HCT116 (cell line): Measurements from ENCODE around the gene NUDC. TPM values are rescaled to one million over a fixed set of nuclear protein-coding genes. Genes with fewer than 3 reads are reported as not detected.
A peak's percentile ranks its signal among the peaks of the same experiment; 100 is the strongest.

ENCODE experiments used
- ATAC-seq: fragments of 200-7000 bp; cut with Tn5 transposase; 2 replicates; pipeline ENCODE4 v1.9.1; 2020; ENCODE audit warnings: mild to moderate bottlenecking, moderate library complexity
- BruUV-seq: library from RNA; stranded (reverse); fragments of 400-500 nt; replicated peaks from 2 replicates; lab custom pipeline; 2021; lab: Mats Ljungman, UMichigan
- CTCF ChIA-PET: fragments of 300-600 bp; sonication (Branson Sonifier 250); formaldehyde crosslinking; loops from one replicate; lab custom pipeline; 2021; ENCODE audit warnings: antibody characterized with exemption; lab: Charles Lee
- POLR2A ChIA-PET: fragments of 300-600, 350-600 bp; sonication (Branson Sonifier 250); formaldehyde crosslinking; loops from one replicate; lab custom pipeline; 2021; ENCODE audit warnings: antibody characterized with exemption; lab: Charles Lee
- RAD21 ChIA-PET, 2 experiments: fragments of 300-600 bp; sonication (Branson Sonifier 250); formaldehyde crosslinking; loops; one replicate each; lab custom pipeline; 2023; ENCODE audit warnings: low total read pairs in 2 of 2; ENCODE audit not compliant: uncharacterized antibody in 2 of 2, unreplicated experiment in 2 of 2, low non-redundant PET in 1 of 2; lab: Charles Lee
- DNase-seq: peaks from one replicate; pipeline ENCODE4 v3.0.0-alpha.2; 2010; ENCODE audit warnings: low read depth, low spot score
- H2AFZ ChIP-seq: fragments of 200-600 bp; shearing (Covaris generic), sonication (generic); 2 replicates; pipeline ENCODE4 v1.6.1; 2017; ENCODE audit warnings: low read depth, mixed run types, mixed read lengths, antibody characterized with exemption, low read length; ENCODE audit not compliant: poor library complexity, severe bottlenecking
- H3K27ac ChIP-seq: 2 replicates; pipeline ENCODE4 v1.5.1; 2012; ENCODE audit warnings: low read depth, low read length
- H3K27me3 ChIP-seq: fragments of 200-600 bp; sonication (generic); 2 replicates; pipeline ENCODE4 v1.6.1; 2016; ENCODE audit warnings: mixed run types, low read length, mixed read lengths; ENCODE audit not compliant: insufficient read depth
- H3K36me3 ChIP-seq, 2 experiments: fragments of 200-500 bp in 1 of 2; fragments of 200-600 bp in 1 of 2; sonication (Bioruptor generic) in 1 of 2; sonication (generic) in 1 of 2; 2 replicates each; pipeline versions ENCODE4 v1.5.1 to v1.6.1; 2014 to 2016; ENCODE audit warnings: low read length in 2 of 2, inconsistent platforms in 1 of 2, mixed read lengths in 1 of 2, mixed run types in 1 of 2; ENCODE audit not compliant: insufficient read depth in 2 of 2, control insufficient read depth in 1 of 2
- H3K4me1 ChIP-seq, 2 experiments: fragments of 200-600 bp in 1 of 2; sonication (generic) in 1 of 2; 2 replicates each; pipeline versions ENCODE4 v1.5.1 to v1.6.1; 2012 to 2017; ENCODE audit warnings: low read length in 2 of 2, inconsistent platforms in 1 of 2, mild to moderate bottlenecking in 1 of 2, mixed read lengths in 1 of 2, mixed run types in 1 of 2, moderate library complexity in 1 of 2; ENCODE audit not compliant: insufficient read depth in 2 of 2, control insufficient read depth in 1 of 2
- H3K4me2 ChIP-seq: fragments of 200-600 bp; sonication (generic); 2 replicates; pipeline ENCODE4 v1.6.1; 2017; ENCODE audit warnings: mixed run types, low read length, mixed read lengths
- H3K4me3 ChIP-seq, 2 experiments: fragments of 200-600 bp in 1 of 2; sonication (generic) in 1 of 2; replicated peaks in 1 of 2; 2 replicates each; pipeline ENCODE4 v1.5.1; 2011 to 2016; ENCODE audit warnings: low read length in 2 of 2, control low read depth in 1 of 2, low read depth in 1 of 2, mild to moderate bottlenecking in 1 of 2, mixed read lengths in 1 of 2, mixed run types in 1 of 2
- H3K79me2 ChIP-seq: fragments of 200-600 bp; sonication (generic); 2 replicates; pipeline ENCODE4 v1.6.1; 2017; ENCODE audit warnings: mild to moderate bottlenecking, mixed run types, low read length, moderate library complexity, mixed read lengths; ENCODE audit not compliant: insufficient read depth
- H3K9ac ChIP-seq: fragments of 200-600 bp; sonication (generic); 2 replicates; pipeline ENCODE4 v1.6.1; 2016; ENCODE audit warnings: low read length, mixed read lengths
- H3K9me2 ChIP-seq: fragments of 200-600 bp; sonication (generic), shearing (Covaris generic); 2 replicates; pipeline ENCODE4 v1.6.1; 2017; ENCODE audit warnings: mixed run types, mild to moderate bottlenecking, moderate library complexity; ENCODE audit not compliant: insufficient read depth
- H3K9me3 ChIP-seq, 2 experiments: fragments of 200-500 bp in 1 of 2; fragments of 200-600 bp in 1 of 2; sonication (Bioruptor generic) in 1 of 2; sonication (generic) in 1 of 2; 2 replicates each; pipeline ENCODE4 v1.6.1; 2014 to 2017; ENCODE audit warnings: low read length in 2 of 2, mixed read lengths in 2 of 2, inconsistent platforms in 1 of 2, low read depth in 1 of 2, mild to moderate bottlenecking in 1 of 2, mixed run types in 1 of 2, moderate library complexity in 1 of 2; ENCODE audit not compliant: control insufficient read depth in 1 of 2, insufficient read depth in 1 of 2
- H4K20me1 ChIP-seq: fragments of 200-600 bp; sonication (generic), shearing (Covaris generic); 2 replicates; pipeline ENCODE4 v1.6.1; 2017; ENCODE audit warnings: mixed run types, mild to moderate bottlenecking, moderate library complexity; ENCODE audit not compliant: insufficient read depth
- CBX3 ChIP-seq: IDR thresholded peaks from 2 replicates; pipeline ENCODE4 v1.6.1; 2012; ENCODE audit warnings: low read depth
- CTCF ChIP-seq, 3 experiments: fragments of 200-600 bp in 1 of 3; sonication (generic) in 1 of 3; IDR thresholded peaks in 2 of 3; conservative IDR thresholded peaks in 1 of 3; 2 replicates each; pipeline ENCODE4 v1.5.1; 2012 to 2017; ENCODE audit warnings: low read depth in 2 of 3, low read length in 2 of 3, antibody characterized with exemption in 1 of 3, borderline replicate concordance in 1 of 3, control low read depth in 1 of 3, mild to moderate bottlenecking in 1 of 3, mixed read lengths in 1 of 3, mixed run types in 1 of 3, moderate library complexity in 1 of 3; ENCODE audit not compliant: insufficient read depth in 1 of 3
- EGR1 ChIP-seq: IDR thresholded peaks from 2 replicates; pipeline ENCODE4 v1.6.1; 2012; ENCODE audit warnings: low read depth
- ELF1 ChIP-seq: IDR thresholded peaks from 2 replicates; pipeline ENCODE4 v1.6.1; 2012; ENCODE audit warnings: low read depth, borderline replicate concordance
- EZH2phosphoT487 ChIP-seq: fragments of 200-600 bp; IDR thresholded peaks from 2 replicates; pipeline ENCODE4 v1.6.1; 2018; ENCODE audit warnings: antibody characterized with exemption, borderline replicate concordance
- JUND ChIP-seq: IDR thresholded peaks from 2 replicates; pipeline ENCODE4 v1.6.1; 2012
- MAX ChIP-seq: IDR thresholded peaks from 2 replicates; pipeline ENCODE4 v1.6.1; 2012
- RAD21 ChIP-seq: IDR thresholded peaks from 2 replicates; pipeline ENCODE4 v1.6.1; 2012; ENCODE audit warnings: low read depth, mild to moderate bottlenecking
- SIN3A ChIP-seq: IDR thresholded peaks from 2 replicates; pipeline ENCODE4 v1.6.1; 2012; ENCODE audit warnings: low read depth
- TCF7L2 ChIP-seq: IDR thresholded peaks from 2 replicates; pipeline ENCODE4 v1.7.0; 2011; ENCODE audit warnings: borderline replicate concordance, inconsistent platforms; ENCODE audit not compliant: insufficient read depth, insufficient read length; ENCODE audit errors: extremely low read depth
- YY1 ChIP-seq: IDR thresholded peaks from 2 replicates; pipeline ENCODE4 v1.6.1; 2011; ENCODE audit warnings: low read length, low read depth, moderate library complexity, mild to moderate bottlenecking; ENCODE audit not compliant: insufficient replicate concordance; ENCODE audit errors: extremely low read depth
- ZBTB33 ChIP-seq: IDR thresholded peaks from 2 replicates; pipeline ENCODE4 v1.6.1; 2011; ENCODE audit warnings: mild to moderate bottlenecking, low read length, moderate library complexity; ENCODE audit not compliant: insufficient replicate concordance; ENCODE audit errors: extremely low read depth
- intact Hi-C: fragments of 100-400 bp; cut with micrococcal nuclease; formaldehyde crosslinking; loops from 2 replicates; pipeline ENCODE4 v1.10.0; 2022
- total RNA-seq: library from RNA; stranded (reverse); gene quantifications from one replicate; pipeline ENCODE4 v1.2.1, GENCODE V29; 2021; ENCODE audit not compliant: unreplicated experiment

Gene NUDC
- total RNA-seq, 1 experiment from 2014 or later = 119 TPM

GRCh38 chr1:26913754-26914619, 7.6 kb upstream of the NUDC start, which contains the start of gene NR0B2:
NR0B2 (minus strand) TSS chr1:26913975; CDS start chr1:26913940, 35 bp downstream.
- Histone ChIP-seq H3K9me2 (no peaks in the 10 kb centered on the region), H4K20me1 (no peaks in the 10 kb centered on the region), H3K36me3 (no peaks in the 10 kb centered on the region), H3K9ac (no peak within 1 kb of the TSS), H2AFZ (no peak within 1 kb of the TSS), H3K79me2 (no peaks in the 10 kb centered on the region), H3K9me3 (no peaks in the 10 kb centered on the region), H3K4me3 (no peak within 1 kb of the TSS), H3K4me1 (peaks cover 5% of the 10 kb centered on the region in 2 experiments; a peak in 2 of 4 replicates), H3K27me3 (no peaks in the 10 kb centered on the region), H3K27ac (no peak within 1 kb of the TSS), H3K4me2 (no peak within 1 kb of the TSS)
- ATAC-seq (peak; percentile 44), DNase-seq (no peak)
- ChIA-PET POLR2A (no interaction called here), RAD21 (no interaction called here), CTCF (no interaction called here)
- TF ChIP-seq RAD21 = no peak
- TF ChIP-seq YY1 = no peak
- no peak for TF ChIP-seq MAX
- no peak for TF ChIP-seq CBX3
- BruUV-seq = no TSS peak
- intact Hi-C loops = no loop called here

- RAD21 ChIA-PET = no interaction called here
- TF ChIP-seq YY1 = no peak
- TF ChIP-seq ZBTB33 = no peak
- no peak for TF ChIP-seq SIN3A
- TF ChIP-seq TCF7L2 = no peak
- no peak for TF ChIP-seq ELF1
- TF ChIP-seq RAD21 = no peak
- no peak for TF ChIP-seq EZH2phosphoT487
- TF ChIP-seq JUND = no peak
- no peak for TF ChIP-seq EGR1
- TF ChIP-seq MAX = no peak
- TF ChIP-seq CTCF (IDR thresholded peaks at IDR 0.05 in 2 of 3, conservative IDR thresholded peaks at IDR 0.05 in 1 of 3; ENCODE audit: borderline replicate concordance in 1 of 3, insufficient read depth in 1 of 3, low read depth in 2 of 3, low read length in 2 of 3) = no peak
Measured at GRCh38 chr1:26915204-26915842, 6.2 kb upstream of the NUDC start.

More at GRCh38 chr1:26915204-26915842, 6.2 kb upstream of the NUDC start:
- H3K27me3 ChIP-seq = no peaks in the 10 kb centered on the region
- H3K9me3 ChIP-seq = no peaks in the 10 kb centered on the region
- H3K9ac ChIP-seq = no peak overlapping the region
- no peak overlapping the region for H3K4me2 ChIP-seq
- DNase-seq = no peak
- H3K79me2 ChIP-seq = no peaks in the 10 kb centered on the region
- H3K36me3 ChIP-seq = no peaks in the 10 kb centered on the region
- H2AFZ ChIP-seq = no peak overlapping the region
- H3K4me3 ChIP-seq = no peak overlapping the region
- ATAC-seq = no peak
- H3K9me2 ChIP-seq = no peaks in the 10 kb centered on the region
- no peaks in the 10 kb centered on the region for H4K20me1 ChIP-seq
- no TSS peak for BruUV-seq
- intact Hi-C loops = no loop called here
- ChIA-PET CTCF (no interaction called here), POLR2A (no interaction called here)
- no peak overlapping the region for H3K27ac ChIP-seq
- H3K4me1 ChIP-seq = peaks cover 5% of the 10 kb centered on the region in 2 experiments; a peak in 2 of 4 replicates
